ENCODE data around the gene FBRS.
"Not testable (repeated sequence)": the region's sequence is repeated elsewhere in the genome, so short reads cannot be mapped to it uniquely, and the experiment has no call there.

DNA sequence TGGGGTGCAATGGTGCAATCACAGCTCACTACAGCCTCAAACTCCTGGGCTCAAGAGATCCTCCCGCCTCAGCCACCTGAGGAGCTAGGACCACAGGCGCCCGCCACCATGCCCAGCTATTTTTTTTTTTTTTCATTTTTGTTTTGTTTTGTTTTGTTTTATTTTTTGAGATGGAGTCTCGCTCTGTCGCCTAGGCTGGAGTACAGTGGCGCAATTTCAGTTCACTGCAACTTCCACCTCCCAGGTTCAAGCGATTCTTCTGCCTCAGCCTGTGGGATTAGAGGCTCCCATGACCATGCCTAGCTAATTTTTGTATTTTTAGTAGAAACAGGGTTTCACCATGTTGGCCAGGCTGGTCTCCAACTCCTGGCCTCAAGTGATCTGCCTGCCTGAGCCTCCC lies 25.8 kb upstream of the FBRS start:
- not testable (repeated sequence) for TF ChIP-seq POLR2AphosphoS5 (IDR thresholded peaks at IDR 0.05; ENCODE audit: low read depth, low read length); TAF1 (IDR thresholded peaks at IDR 0.05; ENCODE audit: low read depth, low read length); POLR2A (IDR thresholded peaks at IDR 0.05; ENCODE audit: low read depth, low read length); POU2F2 (IDR thresholded peaks at IDR 0.05; ENCODE audit: low read depth, low read length); SPI1 (IDR thresholded peaks at IDR 0.05; ENCODE audit: low read depth, low read length); PAX5 (IDR thresholded peaks at IDR 0.05; ENCODE audit: insufficient read depth, low read length, severe bottlenecking)
